IMR-90 (cell line): ENCODE results near the gene LATS2. TPM values are rescaled to one million over a fixed set of nuclear protein-coding genes. Genes with fewer than 3 reads are reported as not detected.

Experiments used
- ATAC-seq: fragments of 200-7000 bp; cut with Tn5 transposase; 2 replicates; pipeline ENCODE4 v1.9.1; 2020; ENCODE audit warnings: low read depth, mild to moderate bottlenecking, moderate library complexity
- BruUV-seq: library from RNA; stranded (reverse); fragments of 400-500 nt; replicated peaks from 2 replicates; lab custom pipeline; 2021; lab: Mats Ljungman, UMichigan
- CTCF ChIA-PET: fragments of 300-600 bp; formaldehyde crosslinking; extraction: SDS; loops from one replicate; lab custom pipeline; 2021; ENCODE audit warnings: antibody characterized with exemption; lab: Yijun Ruan, JAX
- POLR2A ChIA-PET: fragments of 300-600 bp; sonication (Branson Sonifier 250); formaldehyde crosslinking; loops from one replicate; lab custom pipeline; 2022; ENCODE audit warnings: antibody characterized with exemption; ENCODE audit not compliant: unreplicated experiment; lab: Charles Lee
- DNase-seq: peaks from one replicate; pipeline ENCODE4 v3.0.0; 2013
- H2AFZ ChIP-seq: replicated peaks from 2 replicates; pipeline ENCODE3; 2013; ENCODE audit warnings: low read length, mild to moderate bottlenecking; ENCODE audit not compliant: poor library complexity
- H2AK5ac ChIP-seq: 2 replicates; pipeline ENCODE4 v1.6.1; 2013; ENCODE audit warnings: low read depth, low read length, inconsistent platforms
- H2AK9ac ChIP-seq: replicated peaks from 2 replicates; pipeline ENCODE3; 2013; ENCODE audit warnings: mild to moderate bottlenecking, low read depth, low read length, moderate library complexity; ENCODE audit not compliant: poor library complexity
- H2BK120ac ChIP-seq: 2 replicates; pipeline ENCODE4 v1.6.1; 2013; ENCODE audit warnings: low read depth, low read length, inconsistent platforms
- H2BK15ac ChIP-seq: 3 replicates; pipeline ENCODE4 v1.6.1; 2013; ENCODE audit warnings: low read depth, low read length, inconsistent platforms
- H2BK20ac ChIP-seq: 2 replicates; pipeline ENCODE4 v1.6.1; 2013; ENCODE audit warnings: low read depth, mild to moderate bottlenecking, inconsistent platforms, low read length, moderate library complexity
- H2BK5ac ChIP-seq: 2 replicates; pipeline ENCODE4 v1.6.1; 2013; ENCODE audit warnings: mild to moderate bottlenecking, low read depth, low read length, inconsistent platforms; ENCODE audit not compliant: poor library complexity, severe bottlenecking
- H3K14ac ChIP-seq: replicated peaks from 2 replicates; pipeline ENCODE4 v1.6.1; 2013; ENCODE audit warnings: low read depth, low read length, inconsistent platforms
- H3K18ac ChIP-seq: 2 replicates; pipeline ENCODE4 v1.6.1; 2013; ENCODE audit warnings: low read depth, low read length, control low read depth
- H3K23ac ChIP-seq: 2 replicates; pipeline ENCODE4 v1.6.1; 2013; ENCODE audit warnings: low read depth, low read length, inconsistent platforms
- H3K27ac ChIP-seq: 2 replicates; pipeline ENCODE4 v1.5.1; 2013; ENCODE audit warnings: mild to moderate bottlenecking, control low read depth, low read length; ENCODE audit not compliant: insufficient read depth
- H3K27me3 ChIP-seq: 2 replicates; pipeline ENCODE4 v1.6.1; 2013; ENCODE audit warnings: low read length; ENCODE audit not compliant: control insufficient read depth, insufficient read depth
- H3K36me3 ChIP-seq: 2 replicates; pipeline ENCODE4 v1.6.1; 2013; ENCODE audit warnings: low read length, mixed read lengths; ENCODE audit not compliant: control insufficient read depth, insufficient read depth
- H3K4ac ChIP-seq: 2 replicates; pipeline ENCODE4 v1.6.1; 2013; ENCODE audit warnings: low read depth, low read length, inconsistent platforms
- H3K4me1 ChIP-seq: 2 replicates; pipeline ENCODE4 v1.6.1; 2013; ENCODE audit warnings: low read length, mixed read lengths; ENCODE audit not compliant: control insufficient read depth, insufficient read depth
- H3K4me2 ChIP-seq: 2 replicates; pipeline ENCODE4 v1.6.1; 2013; ENCODE audit warnings: low read depth, mild to moderate bottlenecking, control low read depth, low read length, moderate library complexity
- H3K4me3 ChIP-seq: 2 replicates; pipeline ENCODE4 v1.5.1; 2013; ENCODE audit warnings: low read depth, mild to moderate bottlenecking, control low read depth, low read length, moderate library complexity; ENCODE audit not compliant: insufficient read depth
- H3K56ac ChIP-seq: 2 replicates; pipeline ENCODE4 v1.6.1; 2013; ENCODE audit warnings: low read length, inconsistent platforms; ENCODE audit not compliant: insufficient read depth; ENCODE audit errors: extremely low read depth
- H3K79me1 ChIP-seq, 2 experiments: 2 replicates each; pipeline ENCODE4 v1.6.1; 2013; ENCODE audit warnings: low read length in 2 of 2, inconsistent platforms in 1 of 2, low read depth in 1 of 2
- H3K9ac ChIP-seq: 2 replicates; pipeline ENCODE4 v1.6.1; 2013; ENCODE audit warnings: low read depth, low read length, control low read depth
- H3K9me1 ChIP-seq: 2 replicates; pipeline ENCODE4 v1.6.1; 2013; ENCODE audit warnings: low read length, inconsistent platforms; ENCODE audit not compliant: insufficient read depth
- H3K9me3 ChIP-seq: 2 replicates; pipeline ENCODE4 v1.6.1; 2013; ENCODE audit warnings: low read length; ENCODE audit not compliant: control insufficient read depth, insufficient read depth
- H4K20me1 ChIP-seq: 2 replicates; pipeline ENCODE4 v1.6.1; 2013; ENCODE audit warnings: low read length, inconsistent platforms; ENCODE audit not compliant: insufficient read depth
- H4K5ac ChIP-seq: 2 replicates; pipeline ENCODE4 v1.6.1; 2013; ENCODE audit warnings: mild to moderate bottlenecking, low read depth, low read length, control low read depth
- H4K8ac ChIP-seq, 2 experiments: 2 replicates each; pipeline ENCODE4 v1.6.1; 2013; ENCODE audit warnings: low read depth in 2 of 2, low read length in 2 of 2, control low read depth in 1 of 2, inconsistent platforms in 1 of 2
- H4K91ac ChIP-seq: 2 replicates; pipeline ENCODE4 v1.6.1; 2013; ENCODE audit warnings: low read depth, low read length, inconsistent platforms; ENCODE audit not compliant: insufficient read depth
- POLR2A ChIP-seq: IDR thresholded peaks from 2 replicates; pipeline ENCODE4 v1.6.1; 2012; ENCODE audit warnings: mild to moderate bottlenecking, low read depth, low read length
- RFX5 ChIP-seq: IDR thresholded peaks from 2 replicates; pipeline ENCODE4 v1.8.0; 2012; ENCODE audit warnings: low read depth, mild to moderate bottlenecking, low read length, moderate library complexity
- WGBS, 2 experiments: methylation state at CpG; one replicate each; pipeline versions ENCODE4 v1.1.5 to v1.1.7; 2013; ENCODE audit warnings: missing lambda C conversion rate in 2 of 2; ENCODE audit not compliant: insufficient read length in 1 of 2; ENCODE audit errors: extremely low coverage in 2 of 2; 5-methylcytosine and 5-hydroxymethylcytosine counted together
- dilution Hi-C: fragments of 300-500 bp; cut with HindIII; formaldehyde crosslinking; loops from one replicate; pipeline ENCODE4 v1.14.3; 2018; ENCODE audit warnings: low sequenced_read_pairs; ENCODE audit not compliant: unreplicated experiment
- in situ Hi-C: fragments of 300-500 bp; cut with MboI; formaldehyde crosslinking; loops from 3 replicates; pipeline ENCODE4 v1.14.3; 2019; ENCODE audit warnings: low sequenced_read_pairs, inconsistent platforms, mixed read lengths
- intact Hi-C: fragments of 100-400 bp; cut with micrococcal nuclease; formaldehyde crosslinking; loops from 2 replicates; pipeline ENCODE4 v1.10.0; 2022
- polyA plus RNA-seq, 3 experiments: library from polyadenylated mRNA; depleted of rRNA; stranded (reverse); fragments of >200 nt; gene quantifications; 2 replicates each; pipeline ENCODE4 v1.2.3, GENCODE V29; 2012; ENCODE audit warnings: low replicate concordance in 1 of 3
- total RNA-seq: library from RNA; depleted of rRNA; stranded (reverse); fragments of >200 nt; gene quantifications from 2 replicates; pipeline ENCODE4 v1.2.3, GENCODE V29; 2012

The LATS2 gene
- total and polyA plus RNA-seq, 2 of the 4 experiments (the other 2 are of a cell fraction): 12.7 to 22.4 TPM

DNA sequence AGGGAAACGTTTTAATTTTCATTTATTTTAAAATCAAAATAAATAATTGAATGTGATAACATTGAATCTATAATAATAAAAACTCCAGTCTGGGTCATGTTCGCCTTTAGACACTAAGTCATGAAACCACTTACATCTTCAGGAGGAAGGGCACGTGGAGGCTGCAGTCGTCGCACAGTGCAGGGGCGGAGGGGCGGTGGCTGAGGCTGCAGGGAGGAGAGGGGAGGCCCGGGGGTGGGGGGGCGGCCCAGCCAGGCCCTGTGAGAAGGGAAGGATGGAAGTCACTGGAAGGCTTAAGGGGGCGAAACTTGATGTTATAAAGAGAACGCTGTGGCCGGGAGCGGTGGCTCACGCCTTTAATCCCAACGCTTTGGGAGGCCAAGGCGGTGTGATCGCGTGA lies 14.9 kb upstream of the LATS2 start:
- no peaks in the 10 kb centered on the region for H4K20me1 ChIP-seq
- H2BK20ac ChIP-seq: no peak overlapping the region
- H2AFZ ChIP-seq: no peak overlapping the region
- POLR2A ChIA-PET: no interaction called here
- peak overlapping the region; percentile 14; the same call in 1 of the 2 replicates for H3K4ac ChIP-seq
- H3K4me1 ChIP-seq: peaks cover 14% of the 10 kb centered on the region
- H3K27me3 ChIP-seq: no peaks in the 10 kb centered on the region
- dilution Hi-C loops: no loop called here
- no TSS peak for BruUV-seq
- H3K56ac ChIP-seq: no peak overlapping the region
- no peak overlapping the region for H2BK15ac ChIP-seq
- H3K79me1 ChIP-seq: peaks cover 0 to 8% of the 10 kb centered on the region in 2 experiments; a peak in 2 of 4 replicates
- no peak overlapping the region for H3K23ac ChIP-seq
- H4K8ac ChIP-seq: no peak overlapping the region; a peak in 1 of 4 replicates
- peak overlapping the region; percentile 64 for H2AK5ac ChIP-seq
- in situ Hi-C loops: loop anchor here (10.0 kb wide), 1 partner anchor 61 kb away; no protein-coding TSS in a partner anchor
- no peak for TF ChIP-seq POLR2A
- no peak for TF ChIP-seq RFX5
- no peaks in the 10 kb centered on the region for H3K36me3 ChIP-seq
- H3K4me2 ChIP-seq: no peak overlapping the region
- H3K27ac ChIP-seq: no peak overlapping the region
- H3K9ac ChIP-seq: no peak overlapping the region
- intact Hi-C loops: no loop called here
- H3K4me3 ChIP-seq: no peak overlapping the region
- H2BK120ac ChIP-seq: peak overlapping the region; percentile 18; the same call in 1 of the 2 replicates
- peak overlapping the region; percentile 42 for H2BK5ac ChIP-seq
- H3K18ac ChIP-seq: peak overlapping the region; percentile 49; the same call in 1 of the 2 replicates
- peaks cover 14% of the 10 kb centered on the region for H3K9me1 ChIP-seq
- H2AK9ac ChIP-seq: no peak overlapping the region
- CTCF ChIA-PET: no interaction called here
- 97% methylated on average over 9 of the region's 18 CpGs; no CpG with 5 or more reads in 1 of the 2 experiments for WGBS, 2 experiments
- H3K9me3 ChIP-seq: no peaks in the 10 kb centered on the region
- ATAC-seq: no peak
- no peak overlapping the region; the same call in 1 of the 2 replicates for H4K91ac ChIP-seq
- no peak for DNase-seq
- H3K14ac ChIP-seq: no peak overlapping the region
- H4K5ac ChIP-seq: no peak overlapping the region; the same call in 1 of the 2 replicates
